ENCODE measurements around the gene APCDD1L.

The APCDD1L gene

DNA sequence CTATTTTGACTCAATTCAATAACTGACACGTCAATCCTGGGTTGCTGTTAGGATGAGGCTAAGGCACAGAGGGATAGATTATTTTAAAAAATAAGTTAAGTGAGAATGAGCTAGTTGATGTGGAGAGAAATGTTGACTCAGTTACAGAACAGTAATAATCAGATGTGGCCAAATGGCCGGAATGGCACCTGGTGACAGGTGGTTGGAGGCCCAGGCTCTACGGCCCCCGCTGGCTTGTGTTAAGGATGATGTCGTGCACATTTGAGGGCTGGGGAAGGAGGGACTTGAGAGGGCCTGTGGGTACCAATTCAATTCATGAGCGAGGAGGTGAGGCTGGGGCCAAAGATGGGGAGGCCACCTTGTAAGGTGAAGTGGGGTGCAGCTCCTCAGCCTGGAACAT lies 31.7 kb downstream of the APCDD1L start:
- DNase-seq, result no peak

GRCh38 chr20:58483051-58483450 lies 32.1 kb downstream of the APCDD1L start:
- no peak for DNase-seq

DNA sequence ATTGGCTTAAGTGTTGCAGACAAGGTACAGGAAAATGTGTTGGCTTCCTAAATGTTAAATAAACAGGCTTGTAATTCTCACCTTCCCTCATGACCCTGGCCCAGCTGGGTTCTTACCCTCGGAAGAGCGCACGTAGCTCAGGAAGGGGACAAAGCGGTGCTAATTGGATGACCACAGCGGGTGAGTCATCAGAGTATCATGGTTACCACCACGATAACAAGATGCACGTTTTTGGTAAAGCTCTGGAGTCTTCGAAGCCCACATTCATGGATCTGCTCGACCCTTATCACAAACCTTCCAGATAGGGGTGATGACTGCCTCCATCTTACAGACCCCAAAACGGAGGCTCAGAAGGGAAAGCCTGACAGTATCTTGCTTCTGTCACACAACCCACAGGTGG lies 32.8 kb downstream of the APCDD1L start:
- no peak for DNase-seq

DNA sequence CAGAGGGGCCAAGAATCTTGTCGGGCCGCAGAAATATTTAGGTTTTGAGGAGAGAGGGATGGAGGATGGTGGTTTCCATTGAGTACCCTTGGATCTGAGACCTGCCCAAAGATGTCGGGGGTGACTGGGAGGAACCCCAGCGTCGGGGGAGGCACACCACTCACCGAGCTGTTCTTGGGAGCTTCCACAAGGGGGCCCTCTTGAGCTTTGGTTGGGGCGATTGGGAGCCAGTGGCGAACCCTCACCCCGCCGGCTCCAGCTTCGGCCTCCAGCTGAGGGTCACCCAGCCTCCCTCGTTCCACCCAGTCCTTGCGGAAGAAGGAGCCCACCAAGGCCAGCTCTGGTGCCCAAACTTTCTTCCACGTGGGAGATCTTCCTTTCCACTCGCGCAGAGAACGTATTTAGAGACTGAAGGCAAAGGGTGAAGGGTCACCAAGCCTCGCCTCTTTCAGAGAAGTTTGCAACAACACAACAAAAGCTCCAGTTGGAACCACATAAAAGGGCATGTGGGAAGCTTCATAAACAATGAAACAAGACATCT lies 33.6 kb downstream of the APCDD1L start:
- no peak for DNase-seq

DNA sequence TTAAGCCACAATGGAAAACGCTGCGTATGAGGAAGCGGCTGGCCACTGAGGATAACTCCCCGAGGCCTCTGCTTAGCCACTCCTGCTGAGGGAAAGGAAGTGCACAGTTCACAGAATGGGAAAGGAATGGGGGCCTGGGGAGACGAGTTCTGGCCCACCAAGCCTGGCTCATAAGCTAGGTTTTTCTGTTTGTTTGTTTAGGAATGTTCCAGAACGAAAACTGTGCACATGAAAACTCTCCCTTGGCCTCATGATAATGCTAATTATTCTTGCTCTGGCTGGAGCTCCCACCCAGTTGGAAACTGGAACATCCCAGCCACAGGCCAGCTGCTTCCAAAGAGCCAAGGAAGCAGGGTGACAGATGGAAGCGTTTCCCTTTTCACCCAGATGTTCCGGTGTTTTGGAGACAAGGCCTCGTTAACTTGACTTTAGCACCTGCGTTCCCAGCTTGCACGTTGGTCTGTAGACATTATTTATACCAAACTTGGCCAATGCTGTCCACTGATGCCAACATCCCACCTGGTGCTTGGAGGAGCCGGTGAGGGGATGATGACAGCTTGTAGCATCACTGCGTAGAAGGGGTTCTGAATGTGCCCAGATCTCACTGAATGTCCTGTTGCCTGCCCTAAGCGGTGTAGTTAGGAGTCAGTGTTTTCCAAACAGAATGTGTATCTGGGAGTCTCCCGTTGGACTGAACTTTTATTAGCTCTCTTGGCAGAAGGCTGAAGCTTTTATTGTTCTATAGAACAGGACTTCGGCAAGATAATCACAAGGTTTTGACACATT lies 34.5 kb downstream of the APCDD1L start:
- no peak for DNase-seq

DNA sequence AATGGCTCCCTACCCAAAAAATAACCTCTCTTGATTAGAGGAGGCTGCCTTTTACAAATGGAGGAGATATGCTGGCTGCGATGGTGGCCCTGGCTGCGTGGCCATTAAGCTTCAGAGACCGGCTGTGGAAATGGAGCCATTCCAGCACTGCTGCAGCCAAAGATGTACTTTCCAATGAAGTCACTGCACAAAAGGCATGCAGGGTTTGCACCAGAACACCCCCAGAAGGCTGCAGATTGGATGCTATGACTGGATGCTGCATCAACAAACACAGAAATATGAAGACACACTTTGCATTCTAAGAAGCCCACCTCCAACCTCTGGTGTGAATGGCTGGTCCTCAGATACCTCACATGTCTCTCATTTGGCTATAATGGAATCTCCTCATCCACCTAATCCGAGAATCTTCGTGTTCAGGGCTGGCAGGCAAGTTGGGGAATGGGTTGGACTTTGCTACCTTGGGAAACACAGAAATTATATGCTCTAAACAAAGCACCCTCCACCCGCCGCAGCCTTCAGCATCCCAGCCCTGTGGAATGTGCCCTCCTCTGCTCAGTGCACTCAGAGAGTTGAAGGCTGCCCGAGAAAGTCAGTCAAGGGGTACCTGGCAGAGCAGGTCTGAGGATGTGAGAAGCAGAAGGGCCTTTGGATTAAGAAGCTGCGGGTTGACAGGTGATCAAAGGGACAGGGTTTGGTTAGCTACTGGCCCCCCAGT lies 35.3 kb downstream of the APCDD1L start:
- DNase-seq, result no peak

- DNase-seq, result no peak
These were observed 36.9 kb downstream of the APCDD1L start for GRCh38 chr20:58478141-58478805.

DNA sequence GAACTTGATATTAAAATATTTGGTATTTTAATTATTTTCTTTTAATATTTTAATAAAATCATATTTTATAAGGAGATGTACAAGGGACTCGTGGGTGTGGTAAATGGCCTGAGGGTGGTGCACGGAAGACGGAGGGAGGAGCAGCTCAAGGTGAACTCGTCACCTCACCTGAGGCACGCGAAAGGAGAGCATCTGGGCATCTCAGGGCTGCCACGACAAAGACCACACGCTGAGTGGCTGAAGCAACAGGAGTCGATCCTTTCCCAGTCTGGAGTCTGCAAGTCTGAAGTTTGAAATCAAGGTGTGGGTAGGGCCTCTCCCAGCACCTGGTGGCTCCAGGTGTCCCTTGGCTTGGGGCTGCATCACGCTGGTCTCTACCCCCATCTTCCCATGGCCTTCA lies 39.7 kb downstream of the APCDD1L start:
- DNase-seq, result no peak

DNA sequence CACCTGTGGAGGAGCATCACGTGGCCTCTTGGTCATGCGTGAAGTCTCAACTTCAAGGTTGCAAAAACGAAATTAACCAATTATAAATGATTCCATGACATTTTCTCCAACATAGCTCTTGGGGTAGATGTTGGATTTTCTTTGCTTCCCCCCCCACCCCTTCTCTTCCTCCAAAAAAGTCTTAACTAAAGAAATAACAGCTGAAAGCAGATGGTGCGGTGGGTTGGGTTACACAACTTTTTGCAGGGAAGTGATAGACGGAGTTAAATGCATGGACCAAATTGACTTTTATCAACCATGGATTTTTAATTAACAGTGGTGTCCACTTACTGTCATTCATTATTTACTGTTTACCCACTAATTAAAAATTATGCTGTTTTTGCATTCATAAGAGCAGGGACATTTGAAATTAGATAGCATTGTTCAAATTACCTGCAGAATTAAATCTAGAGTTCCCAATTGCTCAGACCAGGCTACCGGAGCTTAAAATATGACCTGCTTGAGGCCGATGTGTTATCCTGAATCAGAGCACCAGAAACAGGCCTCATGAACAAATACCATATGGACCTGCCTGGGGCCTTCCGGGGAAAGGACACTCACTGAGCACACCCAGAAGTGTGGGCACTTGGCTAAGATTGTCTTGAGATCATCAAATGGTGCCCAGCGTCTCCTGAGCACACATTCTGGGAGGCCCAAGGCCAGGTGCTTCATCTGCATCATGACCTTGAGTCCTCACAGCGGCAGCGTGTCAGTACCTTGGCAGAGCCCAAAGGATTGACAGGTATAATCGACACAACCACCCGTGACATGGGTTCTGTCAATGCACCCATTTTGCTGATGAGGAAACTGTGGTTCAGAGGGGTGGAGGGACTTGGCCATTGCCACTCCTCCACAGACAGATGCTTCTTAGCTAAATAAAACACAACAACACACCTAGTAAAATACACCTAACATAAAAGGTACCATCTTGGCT lies 41.5 kb downstream of the APCDD1L start:
- no peak for DNase-seq

DNA sequence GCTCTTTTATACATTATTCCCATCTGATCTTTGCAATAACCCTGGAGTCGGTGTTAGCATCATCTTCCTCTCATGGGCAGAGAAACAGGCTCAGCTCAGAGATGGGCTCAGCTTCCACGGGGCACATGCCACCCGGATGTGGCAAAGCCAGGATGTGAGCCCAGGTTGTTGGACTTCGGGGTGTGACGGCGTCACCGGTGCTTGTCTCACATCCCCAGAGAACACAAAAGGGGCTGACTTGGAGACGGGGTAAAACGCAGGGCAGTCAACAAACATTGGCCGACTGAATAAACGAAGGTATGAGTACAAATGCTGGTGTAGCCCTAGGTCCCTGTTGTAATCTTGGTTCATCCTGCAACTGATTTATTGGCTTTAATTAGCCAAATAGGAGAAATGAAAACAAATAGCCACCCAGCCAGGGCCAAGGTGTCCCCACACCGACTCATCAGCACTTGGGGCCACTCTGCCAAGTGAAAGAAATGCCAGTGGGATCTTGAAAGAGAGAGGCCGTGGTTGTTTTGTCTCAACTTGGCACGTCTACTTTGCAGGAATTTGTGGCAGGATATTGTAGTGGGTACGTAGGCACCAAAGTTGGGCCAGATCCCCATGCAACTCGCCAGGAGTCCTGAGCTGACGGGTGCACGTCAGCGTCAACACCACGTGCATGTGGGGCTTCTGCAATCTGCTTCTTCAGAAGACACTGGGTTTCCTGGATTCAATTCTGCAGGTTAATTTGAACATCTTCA lies 42.8 kb downstream of the APCDD1L start:
- no peak for DNase-seq

DNA sequence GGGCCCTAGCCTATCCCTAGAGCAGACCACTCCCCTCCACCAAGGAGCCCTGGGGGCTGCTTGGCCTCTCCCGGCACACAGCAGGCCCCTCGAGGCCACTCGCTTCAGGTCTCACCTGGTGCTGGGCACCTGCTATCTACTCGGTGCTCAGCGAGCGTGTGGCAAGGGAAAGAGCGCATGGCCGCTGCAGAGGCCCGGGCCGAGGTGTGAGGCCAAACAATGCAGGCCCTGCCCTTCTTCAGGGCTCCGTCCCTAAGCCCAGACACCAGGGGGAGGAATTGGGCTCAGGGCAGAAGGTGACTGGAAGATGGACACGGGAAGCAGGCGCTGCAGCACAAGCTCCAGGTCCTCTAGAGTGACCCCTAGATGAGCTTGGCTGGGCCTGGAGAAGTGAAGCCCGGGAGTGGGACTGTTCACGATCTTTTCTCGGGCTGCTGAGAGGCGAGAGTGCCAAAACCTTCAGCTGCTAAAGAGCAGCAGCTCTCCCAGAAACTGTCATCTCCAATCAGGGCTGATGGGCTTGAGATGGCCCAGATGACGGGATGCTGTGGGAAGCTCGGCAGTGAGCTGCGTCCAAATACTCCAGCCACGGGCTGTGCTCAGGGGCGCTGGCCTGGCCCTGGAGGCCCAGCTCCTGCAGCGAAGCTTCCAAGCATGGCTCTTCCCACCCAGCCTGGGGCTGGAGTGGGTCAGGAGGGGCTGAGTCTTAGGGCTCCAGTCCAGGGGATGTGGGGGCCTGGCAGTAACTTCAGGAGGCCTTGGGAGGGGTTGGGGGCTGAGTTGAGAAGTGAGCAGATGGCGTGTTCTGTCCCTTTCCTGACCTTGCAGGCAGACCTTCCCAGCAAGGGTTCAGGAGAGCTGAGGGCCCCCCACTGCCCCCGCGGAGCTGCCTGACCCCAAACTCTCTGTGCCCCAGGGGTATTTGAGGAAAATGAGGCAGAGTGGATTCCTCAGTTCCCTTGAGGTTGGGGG lies 43.7 kb downstream of the APCDD1L start:
- no peak for DNase-seq

DNA sequence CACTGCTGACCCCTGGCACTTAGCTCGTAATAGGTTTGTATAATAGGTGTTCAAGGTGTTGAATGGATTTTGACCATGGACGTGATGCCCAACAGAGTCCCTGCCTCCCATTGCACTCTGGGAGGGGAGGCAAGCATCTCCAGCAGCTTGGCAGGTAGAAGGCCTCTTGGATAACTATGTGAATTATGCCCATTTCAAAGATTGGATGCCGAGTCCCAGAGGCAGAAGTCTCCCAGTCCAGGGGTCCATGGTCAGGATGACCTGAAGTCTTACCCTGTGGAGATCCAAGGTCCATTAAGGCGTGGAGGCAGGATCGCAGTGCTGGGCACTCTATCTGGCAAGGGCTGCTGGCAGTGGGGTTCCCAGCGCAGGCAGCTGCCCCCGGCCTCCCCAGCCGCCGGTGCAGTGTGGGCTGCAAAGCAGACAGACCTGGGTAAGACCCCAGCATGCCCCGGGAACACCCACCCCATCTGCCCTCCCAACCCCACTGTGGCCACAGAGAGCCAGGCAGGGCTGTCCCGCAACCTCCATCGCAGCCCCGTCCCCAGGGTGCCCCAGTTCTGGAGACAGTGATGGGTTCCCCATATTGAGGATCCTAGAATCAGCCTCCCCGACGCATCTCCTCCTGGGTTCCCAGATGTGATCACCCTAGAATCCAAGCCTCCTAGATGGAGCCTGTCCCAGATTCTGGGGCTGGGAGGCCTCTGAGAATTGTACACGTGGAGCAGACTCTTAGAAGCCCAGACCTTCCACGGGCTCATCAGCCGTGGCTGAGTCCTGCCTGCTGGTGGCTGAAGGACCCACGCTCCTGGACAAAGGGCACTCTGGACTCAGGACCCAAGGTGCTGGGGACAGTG lies 44.6 kb downstream of the APCDD1L start:
- DNase-seq, result no peak

DNA sequence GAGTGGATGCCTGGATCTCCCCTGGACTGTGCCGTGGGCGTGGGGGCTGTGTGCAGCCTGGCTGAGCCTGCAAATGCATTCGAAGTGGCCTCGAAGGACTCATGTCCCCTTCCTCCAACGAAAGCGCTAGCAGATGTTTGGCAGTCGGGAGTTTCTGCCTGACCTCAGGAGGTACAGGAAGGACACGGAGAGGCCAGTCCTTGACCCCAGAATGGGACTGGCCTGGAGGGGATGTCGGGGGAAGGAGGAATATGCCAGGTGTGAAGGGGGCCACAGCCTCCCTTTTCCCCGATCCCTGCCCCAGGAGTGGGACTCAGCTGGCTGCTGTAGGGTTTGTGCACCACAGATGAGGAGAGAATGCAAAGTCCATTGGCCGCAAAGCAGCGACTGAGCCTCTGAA lies 45.6 kb downstream of the APCDD1L start:
- no peak for DNase-seq

DNA sequence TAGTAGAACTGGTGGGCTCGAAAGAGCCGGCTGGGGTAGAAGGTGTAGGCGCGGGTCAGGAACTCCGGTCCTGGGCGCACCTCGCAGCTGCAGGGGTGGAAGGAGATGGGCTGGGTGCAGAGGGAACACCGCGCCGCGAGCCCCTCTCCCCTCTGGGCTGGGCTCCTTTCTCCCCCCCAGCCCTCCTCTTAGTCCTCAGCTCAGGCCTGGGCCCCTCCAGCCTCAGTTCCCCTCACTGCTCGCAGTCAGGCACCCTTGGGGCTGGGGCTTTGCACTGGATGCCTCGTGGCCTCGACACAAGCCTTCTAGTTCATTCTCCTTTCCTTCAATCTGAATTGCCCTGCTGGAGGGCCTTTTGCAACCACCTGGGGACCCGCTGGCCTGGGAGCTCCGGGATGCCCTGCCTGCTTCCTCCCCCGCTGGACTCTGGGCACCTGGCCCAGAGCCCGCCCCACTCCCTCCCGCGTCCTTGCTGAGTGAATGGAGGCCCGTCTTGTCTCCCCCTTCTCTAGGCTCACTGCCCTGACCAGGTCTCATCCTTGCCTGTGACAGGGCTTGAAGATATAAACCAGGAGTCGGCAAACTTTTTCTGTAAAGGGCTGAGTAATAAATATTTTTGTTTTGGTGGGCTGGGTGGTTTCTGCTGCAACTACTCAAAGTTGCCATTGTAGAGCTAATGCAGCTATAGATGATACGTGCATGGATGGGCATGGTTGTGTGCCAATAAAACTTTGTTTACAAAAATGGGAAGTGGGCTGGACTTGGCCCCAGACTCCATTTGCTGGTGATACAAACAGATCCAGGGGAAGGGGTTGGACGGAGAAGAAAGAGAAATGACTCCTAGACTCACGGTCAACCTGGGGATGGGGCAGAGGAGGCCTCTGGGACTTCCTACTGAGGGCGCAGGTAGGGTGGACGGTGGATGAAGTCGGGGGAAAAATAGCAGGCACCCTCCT lies 47.3 kb downstream of the APCDD1L start:
- no peak for DNase-seq

DNA sequence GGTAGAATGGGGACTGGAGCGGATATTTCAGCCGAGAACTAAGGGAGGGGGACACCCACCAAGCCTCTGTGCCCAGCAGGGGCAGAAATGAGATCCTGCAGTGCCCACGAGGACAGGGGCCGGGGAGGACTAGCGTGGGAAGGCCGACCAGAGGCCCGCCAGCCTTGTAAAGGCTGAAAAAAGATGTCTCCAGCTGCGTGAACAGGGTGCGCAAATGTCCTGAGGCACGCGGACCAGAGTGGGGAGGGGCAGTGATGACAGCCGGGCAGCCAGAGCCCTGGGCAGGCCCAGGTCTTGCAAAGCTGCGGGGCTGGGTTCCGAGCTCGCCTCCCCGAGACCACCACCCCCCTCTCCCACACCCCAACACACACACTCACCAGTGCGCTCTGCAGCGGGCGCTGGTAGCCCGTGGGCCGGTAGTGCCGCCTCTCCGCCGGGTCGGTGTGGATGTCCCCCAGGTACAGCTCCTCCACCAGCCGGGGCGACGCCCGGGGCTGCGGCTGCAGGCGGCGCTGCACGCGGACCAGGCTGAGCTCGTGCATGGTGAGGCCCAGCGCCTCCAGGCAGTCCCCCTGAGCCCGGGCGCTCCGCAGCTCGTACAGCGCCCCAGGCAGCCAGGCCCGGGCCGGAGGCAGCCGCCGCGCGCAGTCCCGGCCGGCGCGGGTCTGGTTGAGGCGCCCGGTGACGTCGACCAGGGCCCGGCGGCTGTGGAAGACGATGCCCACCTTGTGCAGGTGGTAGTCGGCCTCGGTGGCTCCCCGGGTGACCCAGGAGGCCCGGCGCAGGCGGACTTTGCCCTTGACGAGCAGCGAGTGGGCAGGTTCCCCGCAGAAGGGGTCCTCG lies 48.2 kb downstream of the APCDD1L start:
- no peak for DNase-seq

DNA sequence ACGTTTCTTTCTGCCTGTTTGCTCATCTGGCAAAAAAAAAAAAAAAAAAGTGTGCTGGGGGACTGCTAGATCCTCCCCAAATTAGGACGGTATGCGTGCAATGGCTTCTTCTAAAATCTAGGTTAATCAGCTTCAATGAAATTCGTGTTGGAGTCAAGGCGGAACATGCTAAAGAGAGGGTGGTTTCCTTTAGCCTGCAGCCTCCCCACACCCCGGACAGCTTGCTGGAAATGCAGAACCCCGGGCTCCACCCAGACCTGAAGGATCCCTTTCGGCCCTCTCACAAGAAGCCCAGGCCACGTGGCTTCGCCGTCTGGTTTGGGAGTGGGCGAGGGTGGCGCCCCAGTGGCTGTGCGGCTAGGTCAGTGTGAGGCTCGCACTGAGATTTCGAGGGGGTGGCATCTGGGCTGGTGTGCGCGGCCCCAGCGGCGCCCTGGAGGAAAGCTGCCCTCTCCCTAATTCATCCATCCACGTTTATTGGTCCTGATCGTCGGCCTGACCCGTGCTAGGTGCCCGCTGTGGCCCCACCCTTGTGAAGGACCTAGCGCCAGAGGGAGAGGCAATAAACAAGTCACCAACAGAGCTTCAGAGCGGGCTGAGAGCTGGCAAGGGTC lies 49.0 kb downstream of the APCDD1L start:
- DNase-seq, result no peak

GRCh38 chr20:58464838-58465237 lies 50.4 kb downstream of the APCDD1L start:
- DNase-seq, result no peak
